ENCODE measurements around the gene MACF1.

GRCh38 chr1:39407510-39407895 lies 203.0 kb downstream of the MACF1 start:
- TF ChIP-seq CTCF (IDR thresholded peaks at IDR 0.05) (no peak), POLR2A (IDR thresholded peaks at IDR 0.05) (no peak)

Data from uterus (tissue), 2 donors.